Fibroblast of lung (primary cell): ENCODE results near the gene TNRC6C.

Experiments
- EZH2 ChIP-seq: IDR thresholded peaks from 2 replicates; pipeline ENCODE4 v1.5.1; 2012; ENCODE audit warnings: low read length, control low read depth, mild to moderate bottlenecking; ENCODE audit errors: missing control alignments
- TF ChIP-seq, protein P1 (sequence below), 2 donors: IDR thresholded peaks in 1 of 2; conservative IDR thresholded peaks in 1 of 2; 1 replicate in 1 of 2; 2 replicates in 1 of 2; pipeline ENCODE4 v1.5.1; 2011 to 2012; ENCODE audit warnings: low read length in 2 of 2, control low read depth in 1 of 2, inconsistent platforms in 1 of 2, low read depth in 1 of 2, mild to moderate bottlenecking in 1 of 2

DNA sequence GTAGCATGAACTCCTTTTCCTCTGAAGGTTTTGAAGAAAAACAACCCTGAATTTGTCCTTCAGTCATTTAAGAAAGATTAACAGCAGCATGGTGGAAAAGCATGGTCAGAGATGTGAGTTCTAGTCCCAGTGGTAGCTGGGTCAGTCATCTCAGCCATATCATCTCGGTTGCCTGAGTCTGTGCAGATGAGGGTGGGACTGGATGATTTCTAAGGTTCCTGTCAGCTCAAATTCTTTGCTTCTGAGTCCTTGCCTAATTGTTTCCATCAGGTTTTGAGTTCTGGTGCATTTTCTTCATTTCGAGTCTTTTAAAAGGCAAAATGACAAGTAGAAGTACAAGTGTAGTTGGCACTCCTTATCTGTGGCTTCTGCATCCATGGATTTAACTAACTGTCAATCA, 63.9 kb downstream of the TNRC6C start:
- TF ChIP-seq, protein P1, sequence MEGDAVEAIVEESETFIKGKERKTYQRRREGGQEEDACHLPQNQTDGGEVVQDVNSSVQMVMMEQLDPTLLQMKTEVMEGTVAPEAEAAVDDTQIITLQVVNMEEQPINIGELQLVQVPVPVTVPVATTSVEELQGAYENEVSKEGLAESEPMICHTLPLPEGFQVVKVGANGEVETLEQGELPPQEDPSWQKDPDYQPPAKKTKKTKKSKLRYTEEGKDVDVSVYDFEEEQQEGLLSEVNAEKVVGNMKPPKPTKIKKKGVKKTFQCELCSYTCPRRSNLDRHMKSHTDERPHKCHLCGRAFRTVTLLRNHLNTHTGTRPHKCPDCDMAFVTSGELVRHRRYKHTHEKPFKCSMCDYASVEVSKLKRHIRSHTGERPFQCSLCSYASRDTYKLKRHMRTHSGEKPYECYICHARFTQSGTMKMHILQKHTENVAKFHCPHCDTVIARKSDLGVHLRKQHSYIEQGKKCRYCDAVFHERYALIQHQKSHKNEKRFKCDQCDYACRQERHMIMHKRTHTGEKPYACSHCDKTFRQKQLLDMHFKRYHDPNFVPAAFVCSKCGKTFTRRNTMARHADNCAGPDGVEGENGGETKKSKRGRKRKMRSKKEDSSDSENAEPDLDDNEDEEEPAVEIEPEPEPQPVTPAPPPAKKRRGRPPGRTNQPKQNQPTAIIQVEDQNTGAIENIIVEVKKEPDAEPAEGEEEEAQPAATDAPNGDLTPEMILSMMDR (conservative IDR thresholded peaks at IDR 0.05 in 1 of 2, IDR thresholded peaks at IDR 0.05 in 1 of 2; ENCODE audit: low read depth in 1 of 2, low read length in 2 of 2): no peak
- TF ChIP-seq EZH2: no peak
